HK-2 (cell line): ENCODE measurements around the gene ADAT3.
A peak's percentile ranks its signal among the peaks of the same experiment; 100 is the strongest.

Experiments used
- DNase-seq: peaks from one replicate; pipeline ENCODE4 v3.0.0-alpha.2; 2018; ENCODE audit not compliant: unreplicated experiment

The ADAT3 gene

DNA sequence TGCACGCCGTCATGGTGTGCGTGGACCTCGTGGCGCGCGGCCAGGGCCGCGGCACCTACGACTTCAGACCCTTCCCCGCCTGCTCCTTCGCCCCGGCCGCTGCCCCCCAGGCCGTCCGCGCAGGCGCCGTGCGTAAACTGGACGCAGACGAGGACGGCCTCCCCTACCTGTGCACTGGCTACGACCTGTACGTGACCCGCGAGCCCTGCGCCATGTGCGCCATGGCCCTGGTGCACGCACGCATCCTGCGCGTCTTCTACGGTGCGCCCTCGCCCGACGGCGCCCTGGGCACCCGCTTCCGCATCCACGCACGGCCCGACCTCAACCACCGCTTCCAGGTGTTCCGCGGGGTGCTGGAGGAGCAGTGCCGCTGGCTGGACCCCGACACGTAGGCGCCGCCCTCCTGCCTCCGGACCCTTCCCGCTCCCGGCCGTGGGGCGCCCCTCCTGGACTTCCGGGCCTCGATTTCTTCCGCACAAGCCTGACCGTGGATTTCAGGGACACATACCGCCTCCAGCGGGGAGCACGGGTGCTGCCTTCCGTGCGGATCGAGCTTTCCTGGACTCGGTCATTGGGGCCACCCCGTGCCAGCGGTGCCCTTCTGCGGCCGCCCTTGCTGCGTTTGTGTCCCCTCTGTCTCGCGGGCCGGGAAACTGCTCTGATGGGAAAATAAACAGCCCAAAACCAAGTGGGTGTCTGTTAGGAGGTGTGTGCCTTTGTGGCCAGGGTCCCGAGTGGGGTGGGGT, 7.7 kb downstream of the ADAT3 start:
- no peak for DNase-seq

- no peak for DNase-seq
Observed at GRCh38 chr19:1913781-1914577, 8.8 kb downstream of the ADAT3 start.

DNA sequence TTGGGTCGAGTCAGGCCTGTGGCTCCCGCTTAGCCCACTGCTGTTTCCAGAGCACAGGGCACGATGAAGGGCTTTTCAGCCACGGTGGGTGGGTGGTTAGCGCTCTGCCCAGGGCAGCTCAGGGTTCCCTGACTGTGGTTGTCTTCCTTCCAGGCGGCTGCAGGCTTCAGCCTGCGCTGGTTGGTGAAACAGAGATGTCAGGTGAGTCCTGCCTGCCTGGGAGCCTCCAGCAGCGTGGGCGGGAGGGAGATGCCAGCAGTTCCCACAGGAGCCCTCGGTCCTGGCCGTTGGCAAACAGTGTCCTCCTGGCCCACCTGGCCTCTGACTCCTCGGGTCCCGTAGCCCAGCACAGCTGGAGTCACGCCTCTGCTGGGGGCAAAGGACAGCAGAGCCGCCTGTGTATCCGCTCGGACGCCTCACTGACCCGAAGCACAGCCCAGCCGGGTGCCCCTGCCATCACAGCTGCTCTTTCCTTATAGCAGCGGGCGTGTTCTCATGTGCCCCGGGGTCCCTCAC, 9.7 kb downstream of the ADAT3 start:
- DNase-seq: no peak

- no peak for DNase-seq
Observed at GRCh38 chr19:1917146-1917545, 11.9 kb downstream of the ADAT3 start.

- no peak for DNase-seq
Observed at GRCh38 chr19:1917926-1918325, 12.7 kb downstream of the ADAT3 start.

DNA sequence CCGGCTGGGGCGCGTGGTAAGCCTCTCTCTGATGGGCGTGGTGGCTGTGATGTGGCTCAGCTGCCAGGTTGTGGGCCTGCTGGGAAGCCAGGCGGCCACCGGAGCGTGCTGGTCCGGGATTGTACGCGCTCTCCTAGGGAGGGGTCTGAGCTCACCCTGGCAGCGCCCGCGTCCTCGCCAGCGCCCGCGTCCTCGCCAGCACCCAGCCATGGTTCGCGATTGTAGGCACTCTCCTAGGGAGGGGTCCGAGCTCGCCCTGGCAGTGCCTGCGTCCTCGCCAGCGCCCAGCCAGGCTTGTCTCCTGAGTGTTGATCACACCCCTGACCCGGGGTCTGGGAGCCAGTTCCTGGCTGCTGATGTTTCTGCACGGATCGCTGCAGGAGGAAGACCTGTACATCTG, 13.8 kb downstream of the ADAT3 start:
- no peak for DNase-seq

DNA sequence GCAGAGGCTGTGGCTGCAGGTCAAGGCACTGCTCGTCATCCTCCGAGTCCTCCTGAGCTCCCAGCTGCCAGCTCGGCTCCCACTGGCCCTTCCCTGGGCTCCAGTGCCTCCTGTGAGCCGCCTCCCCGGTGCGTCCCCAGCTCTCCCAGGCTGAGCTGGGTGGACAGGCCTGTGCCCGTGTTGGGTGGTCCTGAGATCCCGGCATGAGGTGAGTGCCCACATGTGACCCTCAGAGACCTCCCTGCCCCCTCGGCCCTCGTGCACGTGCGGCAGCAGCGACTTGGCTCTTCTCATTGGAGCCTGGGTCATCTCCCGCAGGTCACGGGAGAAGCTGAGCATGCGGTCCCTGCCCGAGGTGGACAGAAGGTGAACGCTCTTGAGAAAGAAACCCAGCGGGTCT, 15.4 kb downstream of the ADAT3 start:
- DNase-seq: no peak

- DNase-seq: no peak
Observed at GRCh38 chr19:1921326-1921725, 16.1 kb downstream of the ADAT3 start.

- DNase-seq: no peak
Observed at GRCh38 chr19:1921825-1922224, 16.6 kb downstream of the ADAT3 start.

- DNase-seq: no peak
Observed at GRCh38 chr19:1922803-1923202, 17.6 kb downstream of the ADAT3 start.

GRCh38 chr19:1923319-1923718, 18.1 kb downstream of the ADAT3 start:
- DNase-seq: no peak

DNA sequence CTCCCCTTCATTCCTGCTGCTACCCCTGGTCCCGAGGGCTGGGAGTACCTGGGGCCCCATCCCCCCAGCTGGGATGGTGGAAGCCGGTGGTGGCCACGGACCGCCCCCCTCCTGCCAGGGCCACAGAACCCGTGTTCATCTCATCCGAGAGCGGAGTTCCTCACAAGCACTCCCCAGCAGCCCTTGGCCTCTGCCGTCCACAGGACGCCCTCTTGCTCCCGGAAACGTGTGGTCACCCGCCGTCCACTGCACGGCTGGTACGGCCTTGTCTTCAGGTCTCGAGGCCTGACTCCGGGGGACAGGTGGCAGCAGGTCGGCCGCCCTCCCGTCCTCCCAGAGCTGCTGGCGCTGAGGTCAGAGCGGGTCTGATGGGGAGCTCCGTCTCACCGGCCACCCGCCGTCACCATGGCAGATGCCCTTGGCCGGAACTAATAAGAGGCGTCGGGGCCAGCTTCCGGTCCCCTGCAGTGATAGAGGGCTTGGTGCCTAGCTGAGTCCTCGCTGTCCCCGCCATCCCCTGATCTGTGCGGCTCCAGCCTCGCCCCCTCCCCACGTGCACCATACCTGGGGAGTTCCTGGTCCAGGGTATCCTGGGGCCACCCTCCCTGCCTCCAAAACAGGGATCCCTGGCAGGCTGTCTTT, 19.2 kb downstream of the ADAT3 start:
- no peak for DNase-seq

GRCh38 chr19:1925544-1925943, 20.3 kb downstream of the ADAT3 start:
- no peak for DNase-seq

GRCh38 chr19:1929021-1929742, 24.0 kb downstream of the ADAT3 start:
- peak; percentile 80 for DNase-seq

DNA sequence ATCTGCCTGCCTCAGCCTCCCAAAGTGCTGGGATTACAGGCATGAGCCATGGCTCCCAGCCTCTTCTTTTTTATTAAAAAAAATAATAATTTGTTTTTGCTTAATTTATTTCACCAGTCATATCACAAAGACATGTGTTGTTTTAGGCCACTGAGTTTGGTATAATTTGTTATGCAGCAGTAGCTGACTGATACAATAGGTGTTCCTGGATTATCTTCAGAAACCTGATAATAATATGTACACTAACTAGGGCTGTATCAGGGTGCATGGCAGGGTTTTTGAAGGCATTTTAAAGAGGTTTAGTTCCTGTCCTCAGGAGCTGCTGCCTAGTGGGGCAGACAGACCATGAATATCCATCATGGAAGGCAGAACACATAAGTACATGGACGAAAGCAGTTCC, 26.2 kb downstream of the ADAT3 start:
- DNase-seq: no peak

- DNase-seq: no peak
Observed at GRCh38 chr19:1932395-1932794, 27.2 kb downstream of the ADAT3 start.

DNA sequence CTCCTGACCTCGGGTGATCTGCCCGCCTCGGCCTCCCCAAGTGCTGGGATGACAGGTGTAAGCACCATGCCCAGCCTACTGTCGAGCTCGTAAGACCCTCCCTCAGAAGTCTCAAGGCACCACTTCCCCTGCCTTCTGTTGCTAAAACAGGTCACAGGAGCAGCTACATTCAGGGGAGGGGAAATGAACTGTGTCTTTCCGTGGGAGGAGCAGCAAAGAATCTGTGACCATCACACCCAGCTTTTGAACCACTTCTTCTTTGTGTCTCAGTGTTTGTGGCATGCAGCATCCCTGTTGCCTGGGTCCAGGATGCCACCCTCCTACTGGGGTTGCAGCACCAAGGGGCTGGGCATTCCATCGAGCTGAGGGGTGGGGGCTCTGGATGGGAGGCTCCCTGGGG, 28.0 kb downstream of the ADAT3 start:
- DNase-seq: no peak

DNA sequence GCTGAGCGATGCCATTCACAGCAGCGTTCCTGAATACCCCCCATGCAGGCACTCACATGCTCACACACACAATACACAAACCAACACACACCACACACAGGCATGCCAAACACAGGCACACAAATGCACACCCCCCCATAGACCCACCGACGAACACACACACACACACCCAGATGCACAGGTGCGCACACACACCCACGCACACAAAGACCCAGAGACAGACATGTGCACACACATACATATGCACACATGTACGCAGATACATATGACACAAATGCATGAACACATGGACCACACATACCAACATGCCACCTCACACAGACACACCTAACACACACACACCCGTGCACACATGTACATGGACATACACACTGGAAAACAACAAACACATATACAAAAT, 28.7 kb downstream of the ADAT3 start:
- DNase-seq: no peak

- no peak for DNase-seq
Observed at GRCh38 chr19:1935484-1936208, 30.4 kb downstream of the ADAT3 start.

GRCh38 chr19:1936430-1936829, 31.2 kb downstream of the ADAT3 start:
- DNase-seq: no peak

DNA sequence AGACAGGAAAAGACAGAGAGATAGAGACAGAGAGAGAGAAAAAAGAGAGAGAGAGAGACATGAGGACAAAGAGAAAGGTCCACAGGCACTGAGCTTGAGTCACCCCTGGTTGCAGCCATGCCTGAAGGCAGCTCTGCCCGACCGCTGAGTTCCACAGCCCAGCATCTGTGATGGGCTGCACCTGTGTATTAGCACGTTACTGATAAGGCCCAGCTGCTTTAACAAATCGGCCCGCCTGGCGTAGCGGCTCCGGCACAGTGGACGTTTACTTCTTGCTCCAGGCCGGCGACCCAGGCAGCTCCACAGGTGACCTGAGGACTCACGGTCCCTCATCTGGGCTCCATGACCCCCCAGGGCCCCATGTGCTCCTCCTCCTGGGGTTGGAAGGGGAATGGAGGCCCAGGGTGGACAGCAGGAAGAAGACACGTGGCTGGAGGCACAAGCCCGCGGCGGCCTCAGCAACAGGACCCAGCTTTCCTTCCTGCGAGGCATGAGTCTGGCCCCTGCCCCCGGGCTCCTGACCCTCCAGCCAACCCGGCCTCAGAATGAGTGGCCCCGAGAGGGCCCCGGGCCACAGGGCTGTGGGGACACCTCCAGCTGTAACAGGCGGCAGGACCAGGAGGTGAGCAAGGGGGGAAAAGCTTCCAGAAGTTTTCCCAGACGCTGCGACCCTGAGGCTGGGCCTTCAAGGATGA, 31.9 kb downstream of the ADAT3 start:
- no peak for DNase-seq
